ENCODE measurements around the gene SUSD2. TPM values are rescaled to one million over a fixed set of nuclear protein-coding genes. Genes with fewer than 3 reads are reported as not detected.
"Not testable (repeated sequence)": the region's sequence is repeated elsewhere in the genome, so short reads cannot be mapped to it uniquely, and the experiment has no call there.

SUSD2 gene
- total RNA-seq, 4 donors from 2014 or later, result 0.76 to 4.1 (median 1.6) TPM

GRCh38 chr22:24205438-24206195 lies 24.3 kb downstream of the SUSD2 start:
- peak in 1 of 2 donors; percentile 44 for DNase-seq
- H3K27ac ChIP-seq, result no peak overlapping the region
- H3K36me3 ChIP-seq, result no peaks in the 10 kb centered on the region
- in situ Hi-C loops (cut with MboI; ENCODE audit: low sequenced_read_pairs in 4 of 4), result no loop called here
- intact Hi-C loops (cut with DNase I; ENCODE audit: low total_unique reads), result loop anchor here (5.0 kb wide), 1 partner anchor 42 kb away; the partner anchor contains the start of gene GGT5
- no peak for TF ChIP-seq POLR2A (IDR thresholded peaks at IDR 0.05)
- no peak for TF ChIP-seq CTCF (IDR thresholded peaks at IDR 0.05 in 4 of 5, conservative IDR thresholded peaks at IDR 0.05 in 1 of 5)
- H3K4me1 ChIP-seq, result peaks cover 7 to 29% of the 10 kb centered on the region in 2 donors
- H3K9me3 ChIP-seq, result no peaks in the 10 kb centered on the region
- H3K27me3 ChIP-seq, result no peaks in the 10 kb centered on the region
- peak; percentile 33 to 72 for ATAC-seq
- no peak overlapping the region for H3K4me3 ChIP-seq

GRCh38 chr22:24206460-24207263 lies 25.4 kb downstream of the SUSD2 start:
- H3K4me3 ChIP-seq; ATAC-seq; H3K36me3 ChIP-seq; in situ Hi-C loops (cut with MboI; ENCODE audit: low sequenced_read_pairs in 4 of 4); H3K27me3 ChIP-seq; DNase-seq; H3K9me3 ChIP-seq: not testable (repeated sequence)
- intact Hi-C loops (cut with DNase I; ENCODE audit: low total_unique reads), result loop anchor here (5.0 kb wide), 1 partner anchor 41 kb away; the partner anchor contains the start of gene GGT5
- Histone ChIP-seq H3K4me1 (peaks cover 7 to 29% of the 10 kb centered on the region in 2 donors), H3K27ac (peak overlapping the region; percentile 75 to 77 (median 76))

- ATAC-seq, result no peak
- peak overlapping the region; percentile 75 to 77 (median 76) for H3K27ac ChIP-seq
- in situ Hi-C loops (cut with MboI; ENCODE audit: low sequenced_read_pairs in 4 of 4), result no loop called here
Measured at GRCh38 chr22:24207264-24208011, 26.2 kb downstream of the SUSD2 start.

GRCh38 chr22:24208012-24208749 lies 26.9 kb downstream of the SUSD2 start:
- H3K4me3 ChIP-seq, result peak overlapping the region in 1 of 4 donors; percentile 17
- H3K36me3 ChIP-seq, result no peaks in the 10 kb centered on the region
- no peaks in the 10 kb centered on the region for H3K27me3 ChIP-seq
- intact Hi-C loops (cut with DNase I; ENCODE audit: low total_unique reads), result loop anchor here (5.0 kb wide), 1 partner anchor 39 kb away; the partner anchor contains the start of gene GGT5
- TF ChIP-seq POLR2A (IDR thresholded peaks at IDR 0.05) (no peak), CTCF (IDR thresholded peaks at IDR 0.05 in 4 of 5, conservative IDR thresholded peaks at IDR 0.05 in 1 of 5) (no peak)
- no peaks in the 10 kb centered on the region for H3K9me3 ChIP-seq
- in situ Hi-C loops (cut with MboI; ENCODE audit: low sequenced_read_pairs in 4 of 4), result no loop called here
- peaks cover 7 to 29% of the 10 kb centered on the region in 2 donors for H3K4me1 ChIP-seq
- ATAC-seq, result peak; percentile 87 to 95
- peak overlapping the region; percentile 75 to 77 (median 76) for H3K27ac ChIP-seq
- DNase-seq, result peak in 1 of 2 donors; percentile 66

More at GRCh38 chr22:24207264-24208011, 26.2 kb downstream of the SUSD2 start:
- peaks cover 7 to 29% of the 10 kb centered on the region in 2 donors for H3K4me1 ChIP-seq
- no peaks in the 10 kb centered on the region for H3K36me3 ChIP-seq
- intact Hi-C loops (cut with DNase I; ENCODE audit: low total_unique reads), result loop anchor here (5.0 kb wide), 1 partner anchor 40 kb away; the partner anchor contains the start of gene GGT5
- H3K4me3 ChIP-seq, result no peak overlapping the region
- no peak for TF ChIP-seq CTCF (IDR thresholded peaks at IDR 0.05 in 4 of 5, conservative IDR thresholded peaks at IDR 0.05 in 1 of 5)
- H3K27me3 ChIP-seq, result no peaks in the 10 kb centered on the region
- no peak for DNase-seq
- no peaks in the 10 kb centered on the region for H3K9me3 ChIP-seq

All from gastrocnemius medialis (tissue), 4 donors.